HUES48 (cell line): Measurements from ENCODE around the gene MAD2L2.
A peak's percentile ranks its signal among the peaks of the same experiment; 100 is the strongest.

Source experiments
- H3K27ac ChIP-seq: one replicate; pipeline ENCODE4 v1.7.0; 2013; ENCODE audit warnings: low read depth, low read length, inconsistent platforms
- H3K27me3 ChIP-seq: 2 replicates; pipeline ENCODE4 v1.6.1; 2013; ENCODE audit warnings: mild to moderate bottlenecking, low read length; ENCODE audit not compliant: control insufficient read depth, insufficient read depth
- H3K36me3 ChIP-seq: 2 replicates; pipeline ENCODE4 v1.6.1; 2013; ENCODE audit warnings: low read length; ENCODE audit not compliant: control insufficient read depth, insufficient read depth
- H3K4me1 ChIP-seq: 2 replicates; pipeline ENCODE4 v1.6.1; 2013; ENCODE audit warnings: mild to moderate bottlenecking, low read length; ENCODE audit not compliant: control insufficient read depth, insufficient read depth
- H3K4me3 ChIP-seq: 2 replicates; pipeline ENCODE4 v1.5.1; 2013; ENCODE audit warnings: mild to moderate bottlenecking, low read depth, low read length
- H3K9ac ChIP-seq: 2 replicates; pipeline ENCODE4 v1.6.1; 2013; ENCODE audit warnings: mild to moderate bottlenecking, low read depth, low read length, moderate library complexity
- H3K9me3 ChIP-seq: 2 replicates; pipeline ENCODE4 v1.6.1; 2013; ENCODE audit warnings: low read length; ENCODE audit not compliant: control insufficient read depth, insufficient read depth

MAD2L2 gene

GRCh38 chr1:11651017-11651416, 29.9 kb downstream of the MAD2L2 start:
- Histone ChIP-seq H3K9ac (no peak overlapping the region), H3K9me3 (no peaks in the 10 kb centered on the region), H3K27me3 (peaks cover 35% of the 10 kb centered on the region), H3K36me3 (peaks cover 5% of the 10 kb centered on the region), H3K4me1 (peaks cover 38% of the 10 kb centered on the region), H3K4me3 (no peak overlapping the region; the same call in 1 of the 2 replicates), H3K27ac (no peak overlapping the region)

- Histone ChIP-seq H3K36me3 (0 out of 2 replicates have a peak, but pooled peaks cover 2% of the 10 kb centered on the region), H3K4me1 (peaks cover 32% of the 10 kb centered on the region), H3K27me3 (peaks cover 35% of the 10 kb centered on the region), H3K9ac (no peak overlapping the region), H3K27ac (no peak overlapping the region), H3K4me3 (peak overlapping the region; percentile 43), H3K9me3 (no peaks in the 10 kb centered on the region)
Measured at GRCh38 chr1:11650331-11650991, 30.5 kb downstream of the MAD2L2 start.

- H3K27me3 ChIP-seq: peaks cover 35% of the 10 kb centered on the region
- no peak overlapping the region; the same call in 1 of the 2 replicates for H3K4me3 ChIP-seq
- no peak overlapping the region for H3K9ac ChIP-seq
Measured at GRCh38 chr1:11649624-11650330, 31.2 kb downstream of the MAD2L2 start.

GRCh38 chr1:11649237-11649623, 31.7 kb downstream of the MAD2L2 start:
- H3K27me3 ChIP-seq: peaks cover 35% of the 10 kb centered on the region
- H3K9ac ChIP-seq: no peak overlapping the region
- 0 out of 2 replicates have a peak, but pooled peaks cover 2% of the 10 kb centered on the region for H3K36me3 ChIP-seq
- H3K4me1 ChIP-seq: peaks cover 30% of the 10 kb centered on the region
- H3K27ac ChIP-seq: no peak overlapping the region
- H3K9me3 ChIP-seq: no peaks in the 10 kb centered on the region
- H3K4me3 ChIP-seq: no peak overlapping the region

More at GRCh38 chr1:11649624-11650330, 31.2 kb downstream of the MAD2L2 start:
- Histone ChIP-seq H3K36me3 (0 out of 2 replicates have a peak, but pooled peaks cover 2% of the 10 kb centered on the region), H3K27ac (no peak overlapping the region), H3K4me1 (peaks cover 30% of the 10 kb centered on the region), H3K9me3 (no peaks in the 10 kb centered on the region)

GRCh38 chr1:11648732-11649158, 32.2 kb downstream of the MAD2L2 start:
- Histone ChIP-seq H3K9me3 (no peaks in the 10 kb centered on the region), H3K9ac (no peak overlapping the region), H3K27ac (no peak overlapping the region), H3K4me1 (peaks cover 29% of the 10 kb centered on the region), H3K36me3 (0 out of 2 replicates have a peak, but pooled peaks cover 2% of the 10 kb centered on the region), H3K4me3 (no peak overlapping the region; the same call in 1 of the 2 replicates), H3K27me3 (peaks cover 34% of the 10 kb centered on the region)

GRCh38 chr1:11648039-11648438, 32.9 kb downstream of the MAD2L2 start:
- peaks cover 31% of the 10 kb centered on the region for H3K27me3 ChIP-seq
- peaks cover 25% of the 10 kb centered on the region for H3K4me1 ChIP-seq
- no peak overlapping the region for H3K4me3 ChIP-seq
- no peak overlapping the region for H3K9ac ChIP-seq
- no peak overlapping the region for H3K27ac ChIP-seq
- 0 out of 2 replicates have a peak, but pooled peaks cover 2% of the 10 kb centered on the region for H3K36me3 ChIP-seq
- H3K9me3 ChIP-seq: no peaks in the 10 kb centered on the region

- Histone ChIP-seq H3K9ac (no peak overlapping the region), H3K36me3 (0 out of 2 replicates have a peak, but pooled peaks cover 2% of the 10 kb centered on the region), H3K27ac (no peak overlapping the region), H3K4me1 (peaks cover 18% of the 10 kb centered on the region), H3K4me3 (no peak overlapping the region), H3K9me3 (no peaks in the 10 kb centered on the region), H3K27me3 (peaks cover 24% of the 10 kb centered on the region)
Measured at GRCh38 chr1:11647333-11647732, 33.6 kb downstream of the MAD2L2 start.

- 0 out of 2 replicates have a peak, but pooled peaks cover 2% of the 10 kb centered on the region for H3K36me3 ChIP-seq
- H3K27me3 ChIP-seq: peaks cover 15% of the 10 kb centered on the region
- H3K4me1 ChIP-seq: peaks cover 18% of the 10 kb centered on the region
- no peak overlapping the region for H3K4me3 ChIP-seq
- no peaks in the 10 kb centered on the region for H3K9me3 ChIP-seq
- no peak overlapping the region for H3K27ac ChIP-seq
- H3K9ac ChIP-seq: no peak overlapping the region
Measured at GRCh38 chr1:11646317-11646716, 34.6 kb downstream of the MAD2L2 start.

GRCh38 chr1:11645670-11646265, 35.2 kb downstream of the MAD2L2 start:
- H3K4me3 ChIP-seq: no peak overlapping the region
- no peak overlapping the region for H3K27ac ChIP-seq
- no peaks in the 10 kb centered on the region for H3K9me3 ChIP-seq

GRCh38 chr1:11645270-11645669, 35.7 kb downstream of the MAD2L2 start:
- H3K27ac ChIP-seq: no peak overlapping the region
- H3K4me1 ChIP-seq: peaks cover 9% of the 10 kb centered on the region; the same call in 1 of the 2 replicates

More at GRCh38 chr1:11645670-11646265, 35.2 kb downstream of the MAD2L2 start:
- Histone ChIP-seq H3K9ac (no peak overlapping the region), H3K36me3 (0 out of 2 replicates have a peak, but pooled peaks cover 2% of the 10 kb centered on the region), H3K27me3 (peaks cover 10% of the 10 kb centered on the region; the same call in 1 of the 2 replicates), H3K4me1 (peaks cover 14% of the 10 kb centered on the region)

More at GRCh38 chr1:11645270-11645669, 35.7 kb downstream of the MAD2L2 start:
- H3K4me3 ChIP-seq: no peak overlapping the region
- H3K36me3 ChIP-seq: 0 out of 2 replicates have a peak, but pooled peaks cover 2% of the 10 kb centered on the region
- peaks cover 6% of the 10 kb centered on the region; the same call in 1 of the 2 replicates for H3K27me3 ChIP-seq
- no peak overlapping the region for H3K9ac ChIP-seq
- no peaks in the 10 kb centered on the region for H3K9me3 ChIP-seq
